ENCODE data around the gene RAD51B. TPM values are rescaled to one million over a fixed set of nuclear protein-coding genes. Genes with fewer than 3 reads are reported as not detected.

The RAD51B gene
- total and polyA plus RNA-seq, 8 donors: 10.8 to 18.3 (median 14.1) TPM

DNA sequence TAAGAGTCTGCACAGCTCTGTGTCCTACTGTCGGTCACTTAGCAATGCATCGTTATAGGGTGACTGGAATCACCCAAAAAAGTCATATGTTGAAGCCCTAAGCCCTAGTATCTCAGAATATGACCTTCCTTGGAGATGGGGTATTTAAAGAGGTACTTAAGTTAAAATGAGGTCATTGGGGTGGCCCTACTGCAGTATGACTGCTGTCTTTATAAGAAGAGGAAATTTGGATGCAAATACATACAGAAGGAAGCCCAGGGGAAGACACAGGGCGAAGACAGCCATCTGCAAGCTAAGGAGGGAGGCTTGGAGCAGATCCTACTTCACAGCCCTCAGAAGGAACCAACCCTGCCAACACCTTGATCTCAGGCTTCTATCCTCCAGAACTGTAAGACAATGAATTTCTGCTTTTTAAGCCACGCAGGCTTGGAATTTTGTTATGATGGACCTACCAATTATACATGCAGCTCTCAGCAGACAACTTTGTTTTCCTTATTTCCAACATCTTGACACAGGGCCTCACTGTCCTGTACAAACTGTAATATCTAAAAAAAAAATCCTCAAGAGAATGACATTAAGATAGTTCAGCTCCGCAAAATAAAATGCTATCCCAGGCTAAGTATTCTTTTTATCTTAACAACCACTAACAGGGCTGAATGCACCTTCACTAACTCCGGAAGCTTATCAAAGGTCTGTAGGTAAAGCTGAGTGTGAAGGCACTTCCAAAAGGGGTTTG is 932.9 kb downstream of the RAD51B start:
- no peak overlapping the region for H3K27ac ChIP-seq
- intact Hi-C loops (cut with DNase I): no loop called here
- TF ChIP-seq, protein P1, sequence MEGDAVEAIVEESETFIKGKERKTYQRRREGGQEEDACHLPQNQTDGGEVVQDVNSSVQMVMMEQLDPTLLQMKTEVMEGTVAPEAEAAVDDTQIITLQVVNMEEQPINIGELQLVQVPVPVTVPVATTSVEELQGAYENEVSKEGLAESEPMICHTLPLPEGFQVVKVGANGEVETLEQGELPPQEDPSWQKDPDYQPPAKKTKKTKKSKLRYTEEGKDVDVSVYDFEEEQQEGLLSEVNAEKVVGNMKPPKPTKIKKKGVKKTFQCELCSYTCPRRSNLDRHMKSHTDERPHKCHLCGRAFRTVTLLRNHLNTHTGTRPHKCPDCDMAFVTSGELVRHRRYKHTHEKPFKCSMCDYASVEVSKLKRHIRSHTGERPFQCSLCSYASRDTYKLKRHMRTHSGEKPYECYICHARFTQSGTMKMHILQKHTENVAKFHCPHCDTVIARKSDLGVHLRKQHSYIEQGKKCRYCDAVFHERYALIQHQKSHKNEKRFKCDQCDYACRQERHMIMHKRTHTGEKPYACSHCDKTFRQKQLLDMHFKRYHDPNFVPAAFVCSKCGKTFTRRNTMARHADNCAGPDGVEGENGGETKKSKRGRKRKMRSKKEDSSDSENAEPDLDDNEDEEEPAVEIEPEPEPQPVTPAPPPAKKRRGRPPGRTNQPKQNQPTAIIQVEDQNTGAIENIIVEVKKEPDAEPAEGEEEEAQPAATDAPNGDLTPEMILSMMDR (IDR thresholded peaks at IDR 0.05): no peak
- peaks cover 4 to 13% of the 10 kb centered on the region in 2 donors for H3K4me1 ChIP-seq
- H3K4me3 ChIP-seq: no peak overlapping the region
- H3K9me3 ChIP-seq: no peaks in the 10 kb centered on the region
- ATAC-seq (no peak), DNase-seq (no peak)
- H3K27me3 ChIP-seq: peaks cover 0 to 13% of the 10 kb centered on the region in 2 donors
- no peaks in the 10 kb centered on the region for H3K36me3 ChIP-seq

- TF ChIP-seq, protein P1 (IDR thresholded peaks at IDR 0.05): no peak
- H3K4me3 ChIP-seq: no peak overlapping the region
- DNase-seq: no peak
- H3K27ac ChIP-seq: no peak overlapping the region
- peaks cover 0 to 2% of the 10 kb centered on the region in 2 donors for H3K27me3 ChIP-seq
- H3K4me1 ChIP-seq: peaks cover 8 to 26% of the 10 kb centered on the region in 2 donors
- no peaks in the 10 kb centered on the region for H3K36me3 ChIP-seq
- no peaks in the 10 kb centered on the region for H3K9me3 ChIP-seq
- no peak for ATAC-seq
- intact Hi-C loops (cut with DNase I): no loop called here
Observed at GRCh38 chr14:68753690-68754089, 934.1 kb downstream of the RAD51B start.

GRCh38 chr14:68755016-68755353 is 935.4 kb downstream of the RAD51B start:
- Histone ChIP-seq H3K9me3 (no peaks in the 10 kb centered on the region), H3K4me1 (peaks cover 5 to 35% of the 10 kb centered on the region in 2 donors), H3K4me3 (no peak overlapping the region), H3K27ac (no peak overlapping the region), H3K27me3 (no peaks in the 10 kb centered on the region), H3K36me3 (no peaks in the 10 kb centered on the region)
- DNase-seq: no peak
- intact Hi-C loops (cut with DNase I): no loop called here
- TF ChIP-seq, protein P1 (IDR thresholded peaks at IDR 0.05): no peak
- ATAC-seq: no peak

GRCh38 chr14:68756000-68756481 is 936.5 kb downstream of the RAD51B start:
- Histone ChIP-seq H3K27me3 (no peaks in the 10 kb centered on the region), H3K4me3 (no peak overlapping the region), H3K4me1 (peaks cover 5 to 35% of the 10 kb centered on the region in 2 donors), H3K9me3 (no peaks in the 10 kb centered on the region), H3K36me3 (no peaks in the 10 kb centered on the region), H3K27ac (no peak overlapping the region)
- TF ChIP-seq, protein P1 (IDR thresholded peaks at IDR 0.05): no peak
- DNase-seq (no peak), ATAC-seq (no peak)
- intact Hi-C loops (cut with DNase I): no loop called here

DNA sequence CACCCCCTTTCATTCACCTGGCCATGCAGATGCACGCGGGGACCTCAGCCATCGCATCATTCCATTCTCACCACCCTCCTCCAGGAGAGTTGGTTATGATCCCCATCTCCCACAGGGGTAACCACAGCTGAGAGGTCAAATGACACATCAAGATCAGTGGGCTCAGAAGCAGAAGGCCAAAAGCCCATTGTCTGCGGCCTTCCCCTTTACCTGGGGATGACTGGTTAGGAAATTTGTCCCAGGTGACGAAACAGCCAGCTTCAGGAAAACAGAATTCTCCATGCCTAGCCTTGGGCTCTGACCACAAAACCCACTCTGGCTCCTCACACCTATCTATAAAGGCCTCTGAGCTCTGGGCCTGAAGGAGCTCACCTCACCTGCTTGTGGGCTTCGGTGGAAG is 937.2 kb downstream of the RAD51B start:
- peaks cover 5 to 35% of the 10 kb centered on the region in 2 donors for H3K4me1 ChIP-seq
- no peak overlapping the region for H3K4me3 ChIP-seq
- no peaks in the 10 kb centered on the region for H3K27me3 ChIP-seq
- no peak overlapping the region for H3K27ac ChIP-seq
- no peak for DNase-seq
- no peaks in the 10 kb centered on the region for H3K36me3 ChIP-seq
- TF ChIP-seq, protein P1 (IDR thresholded peaks at IDR 0.05): no peak
- H3K9me3 ChIP-seq: no peaks in the 10 kb centered on the region
- ATAC-seq: no peak
- intact Hi-C loops (cut with DNase I): no loop called here

Measured in left lung (tissue), 10 donors.